Fibroblast of lung (primary cell): ENCODE results near the gene SULT6B1. TPM values are rescaled to one million over a fixed set of nuclear protein-coding genes. Genes with fewer than 3 reads are reported as not detected.
"Not testable (repeated sequence)": the region's sequence is repeated elsewhere in the genome, so short reads cannot be mapped to it uniquely, and the experiment has no call there.

ENCODE experiments used
- DNase-seq, 2 donors: peaks; one replicate each; pipeline versions ENCODE4 v3.0.0 to v3.0.0-alpha.2; 2010; ENCODE audit warnings: low read depth in 2 of 2
- H2AFZ ChIP-seq: 2 replicates; pipeline ENCODE4 v1.5.1; 2012; ENCODE audit warnings: low read length, control low read depth, inconsistent platforms
- H3K27ac ChIP-seq: 2 replicates; pipeline ENCODE4 v1.5.1; 2011; ENCODE audit warnings: low read length, control low read depth; ENCODE audit not compliant: insufficient read depth
- H3K27me3 ChIP-seq: 2 replicates; pipeline ENCODE4 v1.5.1; 2011; ENCODE audit warnings: mild to moderate bottlenecking, low read length; ENCODE audit not compliant: control insufficient read depth, insufficient read depth
- H3K36me3 ChIP-seq: 2 replicates; pipeline ENCODE4 v1.5.1; 2011; ENCODE audit warnings: low read length; ENCODE audit not compliant: control insufficient read depth, insufficient read depth
- H3K4me1 ChIP-seq: 2 replicates; pipeline ENCODE4 v1.5.1; 2011; ENCODE audit warnings: low read length; ENCODE audit not compliant: control insufficient read depth, insufficient read depth; ENCODE audit errors: extremely low read depth
- H3K4me2 ChIP-seq: 2 replicates; pipeline ENCODE4 v1.5.1; 2011; ENCODE audit warnings: low read length, control low read depth; ENCODE audit not compliant: insufficient read depth; ENCODE audit errors: extremely low read depth
- H3K4me3 ChIP-seq, 4 experiments: fragments of 200-600 bp in 1 of 4; sonication (generic) in 1 of 4; replicated peaks in 1 of 4; 2 replicates each; pipeline ENCODE4 v1.5.1; 2011 to 2016; ENCODE audit warnings: low read length in 4 of 4, low read depth in 3 of 4, mild to moderate bottlenecking in 3 of 4, control low read depth in 2 of 4, inconsistent platforms in 1 of 4, mixed read lengths in 1 of 4; ENCODE audit not compliant: insufficient read depth in 1 of 4; ENCODE audit errors: control extremely low read depth in 1 of 4
- H3K79me2 ChIP-seq: 2 replicates; pipeline ENCODE4 v1.5.1; 2012; ENCODE audit warnings: mild to moderate bottlenecking, low read length, inconsistent platforms; ENCODE audit not compliant: control insufficient read depth, insufficient read depth
- H3K9ac ChIP-seq: 2 replicates; pipeline ENCODE4 v1.5.1; 2011; ENCODE audit warnings: mild to moderate bottlenecking, low read length, control low read depth; ENCODE audit not compliant: insufficient read depth
- H3K9me3 ChIP-seq: 2 replicates; pipeline ENCODE4 v1.5.1; 2012; ENCODE audit warnings: low read depth, low read length; ENCODE audit not compliant: control insufficient read depth, insufficient read depth
- H4K20me1 ChIP-seq: 2 replicates; pipeline ENCODE4 v1.5.1; 2011; ENCODE audit warnings: low read length; ENCODE audit not compliant: control insufficient read depth, insufficient read depth; ENCODE audit errors: extremely low read depth
- EZH2 ChIP-seq: IDR thresholded peaks from 2 replicates; pipeline ENCODE4 v1.5.1; 2012; ENCODE audit warnings: low read length, control low read depth, mild to moderate bottlenecking; ENCODE audit errors: missing control alignments
- polyA plus RNA-seq, 2 donors: library from polyadenylated mRNA; depleted of rRNA in 1 of 2; stranded (reverse) in 1 of 2; unstranded in 1 of 2; fragments of >200 nt; gene quantifications; 2 replicates each; pipeline ENCODE4 v1.2.1, GENCODE V29; 2011 to 2012; ENCODE audit warnings: missing spikeins in 1 of 2
- total RNA-seq: library from RNA; depleted of rRNA; stranded (reverse); fragments of >200 nt; gene quantifications from 2 replicates; pipeline ENCODE4 v1.2.1, GENCODE V29; 2014
- TF ChIP-seq, protein P1 (sequence below), 2 donors: IDR thresholded peaks in 1 of 2; conservative IDR thresholded peaks in 1 of 2; 1 replicate in 1 of 2; 2 replicates in 1 of 2; pipeline ENCODE4 v1.5.1; 2011 to 2012; ENCODE audit warnings: low read length in 2 of 2, control low read depth in 1 of 2, inconsistent platforms in 1 of 2, low read depth in 1 of 2, mild to moderate bottlenecking in 1 of 2

The SULT6B1 gene
- total and polyA plus RNA-seq, 2 donors (not counting 1 experiment from before 2014, with no cell fraction given) = not detected

DNA sequence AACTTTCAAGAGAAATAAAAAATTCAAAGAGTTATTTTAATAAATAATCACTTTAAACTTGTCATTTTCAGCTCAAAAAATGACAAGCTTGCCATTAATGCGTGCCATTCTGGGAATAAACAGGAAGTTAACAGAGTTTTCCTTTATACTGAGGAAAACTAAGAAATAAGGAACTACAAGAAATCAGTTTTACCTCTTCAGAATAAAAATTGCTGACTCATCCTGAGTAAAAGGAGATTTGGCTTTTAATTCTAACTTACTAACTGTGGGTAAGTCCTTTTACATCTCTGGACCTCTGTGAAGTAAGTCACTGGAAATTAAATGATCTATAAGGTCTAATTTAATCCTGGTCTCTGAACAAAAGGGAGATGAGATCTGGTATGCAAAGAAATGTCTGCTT lies 26.8 kb upstream of the SULT6B1 start:
- Histone ChIP-seq H3K27ac (no peak overlapping the region), H2AFZ (no peak overlapping the region), H3K36me3 (peaks cover 1% of the 10 kb centered on the region), H4K20me1 (no peaks in the 10 kb centered on the region), H3K4me1 (no peaks in the 10 kb centered on the region), H3K9ac (no peak overlapping the region), H3K9me3 (no peaks in the 10 kb centered on the region), H3K4me3 (no peak overlapping the region), H3K27me3 (no peaks in the 10 kb centered on the region), H3K79me2 (no peaks in the 10 kb centered on the region), H3K4me2 (no peak overlapping the region)
- no peak for TF ChIP-seq EZH2
- TF ChIP-seq, protein P1, sequence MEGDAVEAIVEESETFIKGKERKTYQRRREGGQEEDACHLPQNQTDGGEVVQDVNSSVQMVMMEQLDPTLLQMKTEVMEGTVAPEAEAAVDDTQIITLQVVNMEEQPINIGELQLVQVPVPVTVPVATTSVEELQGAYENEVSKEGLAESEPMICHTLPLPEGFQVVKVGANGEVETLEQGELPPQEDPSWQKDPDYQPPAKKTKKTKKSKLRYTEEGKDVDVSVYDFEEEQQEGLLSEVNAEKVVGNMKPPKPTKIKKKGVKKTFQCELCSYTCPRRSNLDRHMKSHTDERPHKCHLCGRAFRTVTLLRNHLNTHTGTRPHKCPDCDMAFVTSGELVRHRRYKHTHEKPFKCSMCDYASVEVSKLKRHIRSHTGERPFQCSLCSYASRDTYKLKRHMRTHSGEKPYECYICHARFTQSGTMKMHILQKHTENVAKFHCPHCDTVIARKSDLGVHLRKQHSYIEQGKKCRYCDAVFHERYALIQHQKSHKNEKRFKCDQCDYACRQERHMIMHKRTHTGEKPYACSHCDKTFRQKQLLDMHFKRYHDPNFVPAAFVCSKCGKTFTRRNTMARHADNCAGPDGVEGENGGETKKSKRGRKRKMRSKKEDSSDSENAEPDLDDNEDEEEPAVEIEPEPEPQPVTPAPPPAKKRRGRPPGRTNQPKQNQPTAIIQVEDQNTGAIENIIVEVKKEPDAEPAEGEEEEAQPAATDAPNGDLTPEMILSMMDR (conservative IDR thresholded peaks at IDR 0.05 in 1 of 2, IDR thresholded peaks at IDR 0.05 in 1 of 2; ENCODE audit: low read depth in 1 of 2, low read length in 2 of 2) = no peak
- DNase-seq = peak; percentile 7 to 12

DNA sequence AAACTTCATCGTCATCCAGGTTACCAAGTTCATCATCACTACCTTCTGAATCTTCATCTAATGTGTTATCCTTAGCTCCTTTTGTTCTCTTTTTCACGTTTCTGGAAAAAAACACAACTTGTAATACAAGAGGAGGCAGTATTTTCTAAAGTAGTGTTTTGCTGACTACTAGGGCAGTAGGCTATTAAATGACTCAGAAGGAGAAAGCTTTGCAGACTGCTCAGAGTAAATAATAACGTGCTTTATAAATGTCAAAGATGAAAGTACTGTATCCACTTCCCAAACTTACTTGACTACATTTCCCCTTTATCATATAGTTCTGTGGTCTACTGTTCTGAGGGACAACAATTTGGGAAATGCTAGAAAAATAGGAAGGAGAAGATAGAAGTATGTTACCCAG lies 23.5 kb upstream of the SULT6B1 start:
- H3K9me3 ChIP-seq = no peaks in the 10 kb centered on the region
- H3K9ac ChIP-seq = no peak overlapping the region
- no peak overlapping the region for H2AFZ ChIP-seq
- peaks cover 3% of the 10 kb centered on the region for H3K36me3 ChIP-seq
- no peaks in the 10 kb centered on the region for H4K20me1 ChIP-seq
- TF ChIP-seq, protein P1 (conservative IDR thresholded peaks at IDR 0.05 in 1 of 2, IDR thresholded peaks at IDR 0.05 in 1 of 2; ENCODE audit: low read depth in 1 of 2, low read length in 2 of 2) = no peak
- TF ChIP-seq EZH2 = no peak
- H3K4me1 ChIP-seq = no peaks in the 10 kb centered on the region
- H3K4me3 ChIP-seq = no peak overlapping the region
- DNase-seq = peak in 1 of 2 donors; percentile 9
- no peak overlapping the region for H3K27ac ChIP-seq
- no peaks in the 10 kb centered on the region for H3K27me3 ChIP-seq
- peaks cover 3% of the 10 kb centered on the region for H3K79me2 ChIP-seq
- no peak overlapping the region for H3K4me2 ChIP-seq

DNA sequence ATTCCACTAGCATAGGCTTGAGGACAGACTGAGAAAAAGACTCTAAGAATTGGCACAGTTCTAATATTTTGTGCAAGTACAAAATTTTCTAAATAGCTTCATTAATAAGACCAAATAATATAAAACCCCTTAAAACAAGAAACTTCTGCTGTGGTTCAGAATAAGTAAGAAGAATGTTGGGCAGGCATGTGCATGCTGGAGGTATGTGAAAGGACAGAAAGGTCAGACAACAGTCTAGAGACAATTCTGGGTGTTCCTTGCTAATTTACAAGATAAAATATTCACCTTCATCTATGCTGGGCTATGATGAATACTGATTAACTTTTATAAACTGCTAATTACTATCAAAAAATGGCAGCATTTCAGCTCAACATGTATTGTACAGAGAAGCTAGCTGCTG lies 22.7 kb upstream of the SULT6B1 start:
- no peaks in the 10 kb centered on the region for H4K20me1 ChIP-seq
- H3K27ac ChIP-seq = no peak overlapping the region
- H3K27me3 ChIP-seq = no peaks in the 10 kb centered on the region
- peaks cover 3% of the 10 kb centered on the region for H3K36me3 ChIP-seq
- no peaks in the 10 kb centered on the region for H3K9me3 ChIP-seq
- TF ChIP-seq, protein P1 (conservative IDR thresholded peaks at IDR 0.05 in 1 of 2, IDR thresholded peaks at IDR 0.05 in 1 of 2; ENCODE audit: low read depth in 1 of 2, low read length in 2 of 2) = no peak
- peak in 1 of 2 donors; percentile 56 for DNase-seq
- no peak overlapping the region for H3K4me3 ChIP-seq
- no peaks in the 10 kb centered on the region for H3K4me1 ChIP-seq
- no peak overlapping the region for H2AFZ ChIP-seq
- H3K4me2 ChIP-seq = no peak overlapping the region
- no peak overlapping the region for H3K9ac ChIP-seq
- H3K79me2 ChIP-seq = peaks cover 4% of the 10 kb centered on the region

DNA sequence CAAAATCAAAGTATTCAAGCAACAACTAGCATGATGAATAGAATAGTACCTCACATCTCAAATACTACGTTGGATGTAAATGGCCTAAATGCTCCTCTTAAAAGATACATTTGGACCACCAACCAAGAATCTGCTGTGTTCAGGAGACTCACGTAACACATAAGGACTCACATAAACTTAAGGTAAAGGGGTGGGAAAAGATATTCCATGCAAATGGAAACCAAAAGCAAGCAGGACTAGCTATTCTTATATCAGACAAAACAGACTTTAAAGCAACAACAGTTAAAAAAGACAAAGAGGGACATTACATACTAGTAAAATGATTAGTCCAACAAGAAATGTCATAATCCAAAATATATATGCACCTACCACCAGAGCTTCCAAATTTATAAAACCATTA lies 18.3 kb upstream of the SULT6B1 start:
- DNase-seq, H3K4me2 ChIP-seq, H4K20me1 ChIP-seq, H3K36me3 ChIP-seq, H3K4me1 ChIP-seq, H2AFZ ChIP-seq, H3K9me3 ChIP-seq, H3K79me2 ChIP-seq, H3K9ac ChIP-seq, H3K27ac ChIP-seq, H3K4me3 ChIP-seq, H3K27me3 ChIP-seq: not testable (repeated sequence)
